Central memory CD8-positive, alpha-beta T cell (primary cell): Measurements from ENCODE around the gene KCND2.
A peak's percentile ranks its signal among the peaks of the same experiment; 100 is the strongest.
"Not testable (repeated sequence)": the region's sequence is repeated elsewhere in the genome, so short reads cannot be mapped to it uniquely, and the experiment has no call there.

Experiments
- ATAC-seq: fragments of 150-1000 bp; cut with Tn5 transposase; replicated peaks from 2 replicates; pipeline ENCODE4 v1.10.0; 2022; ENCODE audit warnings: mild to moderate bottlenecking, moderate FRiP score, moderate number of reproducible peaks; ENCODE audit not compliant: poor library complexity, severe bottlenecking; ENCODE audit errors: extremely low read depth
- DNase-seq, 2 donors: peaks; one replicate each; pipeline ENCODE4 v3.0.0; 2021; ENCODE audit warnings: low spot score in 2 of 2
- H3K27ac Mint-ChIP-seq: one replicate; pipeline ENCODE4 v1.8.0; 2022; ENCODE audit warnings: low read depth, mild to moderate bottlenecking, moderate library complexity, mixed read lengths
- H3K27me3 Mint-ChIP-seq: one replicate; pipeline ENCODE4 v1.8.0; 2022; ENCODE audit warnings: mixed read lengths
- H3K36me3 Mint-ChIP-seq: one replicate; pipeline ENCODE4 v1.8.0; 2022; ENCODE audit warnings: mild to moderate bottlenecking, moderate library complexity, mixed read lengths; ENCODE audit not compliant: insufficient read depth
- H3K4me1 Mint-ChIP-seq: one replicate; pipeline ENCODE4 v1.8.0; 2022; ENCODE audit warnings: mixed read lengths
- H3K4me3 Mint-ChIP-seq: one replicate; pipeline ENCODE4 v1.8.0; 2022; ENCODE audit warnings: mild to moderate bottlenecking, moderate library complexity, mixed read lengths
- H3K9me3 Mint-ChIP-seq: one replicate; pipeline ENCODE4 v1.8.0; 2022; ENCODE audit warnings: mixed read lengths

Gene KCND2

DNA sequence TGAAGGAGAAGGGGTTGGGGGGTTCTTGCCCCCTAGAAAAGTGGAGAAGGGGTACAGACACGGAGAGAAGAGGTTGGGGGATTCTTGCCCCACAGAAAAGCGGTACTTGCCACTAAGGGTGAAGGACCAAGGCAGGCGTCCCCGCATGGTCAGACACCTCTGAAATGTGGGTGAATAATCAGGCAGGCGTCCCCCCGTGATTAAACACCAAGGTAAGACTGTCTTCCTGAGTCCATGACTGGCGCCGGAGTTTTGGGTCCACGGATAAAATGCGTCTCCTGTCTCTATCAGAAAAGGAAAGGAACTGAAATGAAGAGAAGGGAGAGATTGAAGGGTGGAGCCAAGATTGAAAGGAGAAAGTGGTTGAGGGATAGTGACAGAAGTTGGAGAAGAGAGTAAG is 508.9 kb downstream of the KCND2 start:
- peaks cover 12% of the 10 kb centered on the region for H3K27me3 Mint-ChIP-seq
- not testable (repeated sequence) for H3K4me3 Mint-ChIP-seq, H3K4me1 Mint-ChIP-seq, H3K36me3 Mint-ChIP-seq, ATAC-seq, H3K27ac Mint-ChIP-seq, H3K9me3 Mint-ChIP-seq, DNase-seq

DNA sequence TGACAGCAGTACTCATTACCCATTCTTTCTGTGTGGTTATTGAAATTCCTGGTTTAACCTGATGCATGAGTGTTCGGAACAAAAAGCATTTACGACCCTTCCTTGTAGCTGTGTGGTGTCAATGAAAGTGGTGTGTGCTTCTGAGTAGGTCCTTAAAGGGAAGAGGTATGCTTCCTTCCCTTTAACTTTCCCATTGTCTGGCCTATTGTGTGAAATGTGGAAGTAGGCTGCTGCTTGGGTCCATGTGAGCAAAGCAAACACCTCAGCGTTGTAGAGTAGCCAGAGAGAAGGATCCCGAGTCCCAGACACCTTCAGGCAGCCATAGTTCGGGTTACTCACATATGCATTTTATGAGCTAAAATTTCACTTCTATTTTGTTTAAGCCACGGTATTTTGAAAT is 510.3 kb downstream of the KCND2 start:
- ATAC-seq (no peak), DNase-seq (no peak)
- Mint-ChIP-seq H3K9me3 (no peaks in the 10 kb centered on the region), H3K27ac (no peak overlapping the region), H3K4me1 (no peaks in the 10 kb centered on the region), H3K27me3 (peaks cover 12% of the 10 kb centered on the region), H3K4me3 (no peak overlapping the region), H3K36me3 (no peaks in the 10 kb centered on the region)

DNA sequence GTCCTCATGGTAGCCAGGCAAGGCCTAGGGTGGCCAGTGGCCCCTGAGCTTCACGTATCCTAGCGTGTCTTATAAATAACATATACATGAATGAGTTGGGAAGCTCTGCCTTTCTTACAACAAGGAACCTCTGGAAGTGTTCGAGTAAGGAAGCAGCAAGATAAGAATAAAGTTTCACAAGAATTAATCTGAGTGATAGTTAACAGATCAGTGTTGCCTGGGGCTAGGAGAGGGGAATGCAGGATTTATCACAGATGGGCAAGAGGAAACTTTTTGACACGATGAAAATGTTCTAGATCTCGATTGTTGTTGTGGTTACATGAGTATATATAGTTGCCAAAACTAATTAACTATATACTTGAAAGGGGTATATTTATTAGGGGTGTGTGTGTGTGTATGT is 510.7 kb downstream of the KCND2 start:
- peaks cover 12% of the 10 kb centered on the region for H3K27me3 Mint-ChIP-seq
- H3K27ac Mint-ChIP-seq: no peak overlapping the region
- no peak for DNase-seq
- H3K4me3 Mint-ChIP-seq: no peak overlapping the region
- no peaks in the 10 kb centered on the region for H3K36me3 Mint-ChIP-seq
- H3K9me3 Mint-ChIP-seq: no peaks in the 10 kb centered on the region
- H3K4me1 Mint-ChIP-seq: no peaks in the 10 kb centered on the region
- ATAC-seq: no peak

DNA sequence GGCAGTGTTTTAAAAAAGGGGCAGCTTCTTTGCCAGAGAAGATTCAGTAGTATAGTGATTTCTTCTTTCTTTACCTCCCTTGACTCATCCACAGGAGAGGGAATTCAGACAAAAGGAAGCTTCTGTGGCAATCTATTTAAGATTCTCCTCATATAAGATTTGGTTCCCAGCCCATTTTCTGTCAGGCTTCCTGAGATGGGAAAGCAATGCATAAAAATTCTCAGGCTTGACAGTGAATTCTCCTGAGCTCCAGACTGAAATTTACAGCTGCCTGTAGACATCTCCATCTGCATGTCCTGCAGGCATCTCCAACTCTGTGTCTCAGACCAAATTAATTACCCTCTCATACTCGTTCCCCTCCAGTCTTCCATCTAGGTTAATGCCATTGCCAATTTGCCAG is 512.1 kb downstream of the KCND2 start:
- Mint-ChIP-seq H3K36me3 (no peaks in the 10 kb centered on the region), H3K27me3 (peaks cover 19% of the 10 kb centered on the region), H3K27ac (no peak overlapping the region), H3K4me3 (no peak overlapping the region), H3K4me1 (no peaks in the 10 kb centered on the region), H3K9me3 (no peaks in the 10 kb centered on the region)
- DNase-seq (no peak), ATAC-seq (no peak)

DNA sequence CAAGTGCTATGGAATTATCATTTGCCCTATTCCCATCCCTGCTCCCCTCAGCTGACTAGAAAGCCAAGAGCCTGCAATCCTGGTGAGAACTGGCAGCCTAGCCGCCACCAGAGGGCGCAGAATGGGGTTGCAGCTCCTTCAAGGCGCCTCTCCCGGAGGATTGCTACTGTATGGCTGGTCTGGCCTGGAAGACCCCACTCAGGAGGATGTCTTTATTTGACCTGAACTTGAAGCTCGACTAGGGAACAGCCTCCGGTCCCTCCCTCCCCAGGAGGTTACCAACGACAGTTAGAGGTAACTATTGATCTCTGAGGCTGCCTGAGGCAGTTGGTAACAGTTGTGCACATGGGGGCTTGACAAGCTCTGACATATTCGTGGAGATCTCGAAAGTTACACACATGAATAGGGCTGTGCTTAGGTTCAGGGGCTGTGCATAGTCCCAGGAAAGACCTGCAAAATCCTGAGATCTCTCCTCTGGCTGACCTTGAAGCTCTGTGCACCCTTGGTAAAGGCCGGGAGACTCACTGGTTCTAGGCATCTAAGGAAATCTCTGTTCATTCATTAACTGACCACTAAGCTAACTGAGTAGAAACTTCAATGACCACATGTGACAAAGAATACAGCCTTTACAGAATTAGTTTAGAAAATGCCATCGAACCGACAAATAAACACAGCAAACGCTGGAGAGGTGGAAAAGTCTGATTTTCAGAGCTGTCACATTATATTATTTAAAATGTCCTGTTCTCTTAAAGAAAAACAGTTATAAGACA is 519.3 kb downstream of the KCND2 start:
- Mint-ChIP-seq H3K9me3 (no peaks in the 10 kb centered on the region), H3K27ac (no peak overlapping the region), H3K27me3 (peaks cover 12% of the 10 kb centered on the region), H3K4me1 (no peaks in the 10 kb centered on the region), H3K36me3 (peaks cover 2% of the 10 kb centered on the region), H3K4me3 (no peak overlapping the region)
- no peak for ATAC-seq
- peak; percentile 15 to 18 for DNase-seq

DNA sequence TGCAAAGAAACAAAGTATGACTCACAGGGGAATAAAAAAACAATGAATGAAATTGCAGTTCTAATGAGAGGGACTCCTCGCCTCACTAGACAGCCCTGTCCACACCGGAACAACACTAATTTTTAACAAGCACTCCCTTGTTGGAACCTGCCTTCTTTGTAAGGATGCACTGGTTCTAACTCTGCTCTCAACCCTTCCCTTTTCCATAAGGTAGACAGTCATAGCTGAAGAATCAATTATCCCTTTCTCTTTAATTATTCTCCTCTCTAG is 519.8 kb downstream of the KCND2 start:
- no peak for ATAC-seq
- peaks cover 2% of the 10 kb centered on the region for H3K36me3 Mint-ChIP-seq
- peaks cover 12% of the 10 kb centered on the region for H3K27me3 Mint-ChIP-seq
- no peak for DNase-seq
- no peaks in the 10 kb centered on the region for H3K9me3 Mint-ChIP-seq
- no peak overlapping the region for H3K4me3 Mint-ChIP-seq
- no peak overlapping the region for H3K27ac Mint-ChIP-seq
- no peaks in the 10 kb centered on the region for H3K4me1 Mint-ChIP-seq

DNA sequence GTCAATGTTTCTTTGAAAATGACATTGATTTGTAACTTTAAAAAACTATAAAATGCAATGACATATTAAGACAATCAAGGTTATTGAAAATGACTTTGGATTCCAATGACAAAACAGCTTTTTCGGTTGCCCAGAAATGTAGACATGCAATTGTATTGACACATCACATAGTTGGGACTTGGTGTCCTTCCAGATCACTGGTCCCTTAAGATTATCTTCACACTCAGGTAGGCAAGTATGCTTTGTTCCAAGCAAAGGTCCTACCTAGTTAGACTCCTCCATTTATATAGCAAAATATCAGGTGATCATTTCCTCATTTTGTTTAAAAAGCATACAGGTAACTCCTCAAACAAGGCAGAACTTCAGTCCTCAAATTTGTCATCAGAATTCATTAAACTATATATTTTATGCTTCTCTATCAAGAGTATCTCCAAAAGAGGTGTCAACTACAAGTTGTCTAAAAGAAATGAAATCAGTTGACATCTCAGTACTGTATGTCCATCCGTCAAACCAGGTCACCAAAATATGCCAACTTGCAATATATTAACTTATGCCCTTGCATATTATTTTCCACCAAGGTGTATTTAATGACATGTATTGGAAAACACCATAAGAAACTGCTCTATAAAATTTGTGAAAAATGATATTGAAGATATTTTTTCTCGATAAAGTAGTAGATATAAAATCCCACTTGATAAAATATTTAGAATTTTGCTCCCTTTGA is 520.4 kb downstream of the KCND2 start:
- no peak for DNase-seq
- Mint-ChIP-seq H3K27ac (no peak overlapping the region), H3K36me3 (peaks cover 2% of the 10 kb centered on the region), H3K9me3 (no peaks in the 10 kb centered on the region), H3K27me3 (peaks cover 12% of the 10 kb centered on the region), H3K4me1 (no peaks in the 10 kb centered on the region), H3K4me3 (no peak overlapping the region)
- no peak for ATAC-seq

DNA sequence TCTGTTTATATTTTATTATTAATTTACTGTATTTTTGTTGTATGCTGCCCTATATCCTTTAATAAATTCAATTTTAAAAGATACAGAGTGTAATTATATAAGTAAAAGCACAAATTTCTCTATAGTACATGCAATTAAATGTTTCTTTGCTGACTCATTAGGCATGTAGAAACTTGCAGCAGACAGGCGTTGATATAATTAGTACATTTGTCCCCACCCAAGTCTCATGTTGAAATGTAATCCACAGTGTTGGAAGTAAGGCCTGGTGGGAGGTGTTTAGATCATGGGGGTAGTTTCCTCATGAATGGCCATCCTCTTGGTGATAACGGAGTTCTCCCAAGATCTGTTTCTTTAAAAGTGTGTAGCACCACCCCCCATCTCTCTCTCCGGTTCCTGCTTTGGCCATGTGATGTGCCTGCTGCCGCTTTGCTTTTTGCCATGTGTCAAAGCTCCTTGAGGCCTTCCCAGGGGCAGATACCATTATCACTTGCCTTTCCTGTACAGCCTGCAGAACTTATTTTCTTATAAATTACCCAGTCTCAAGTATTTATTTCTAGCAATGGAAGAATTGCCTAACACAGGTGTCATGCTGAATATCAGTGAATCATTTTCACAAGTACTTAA is 521.2 kb downstream of the KCND2 start:
- Mint-ChIP-seq H3K4me3 (no peak overlapping the region), H3K27me3 (peaks cover 12% of the 10 kb centered on the region), H3K36me3 (peaks cover 2% of the 10 kb centered on the region), H3K9me3 (no peaks in the 10 kb centered on the region), H3K27ac (no peak overlapping the region), H3K4me1 (no peaks in the 10 kb centered on the region)
- DNase-seq (no peak), ATAC-seq (no peak)

DNA sequence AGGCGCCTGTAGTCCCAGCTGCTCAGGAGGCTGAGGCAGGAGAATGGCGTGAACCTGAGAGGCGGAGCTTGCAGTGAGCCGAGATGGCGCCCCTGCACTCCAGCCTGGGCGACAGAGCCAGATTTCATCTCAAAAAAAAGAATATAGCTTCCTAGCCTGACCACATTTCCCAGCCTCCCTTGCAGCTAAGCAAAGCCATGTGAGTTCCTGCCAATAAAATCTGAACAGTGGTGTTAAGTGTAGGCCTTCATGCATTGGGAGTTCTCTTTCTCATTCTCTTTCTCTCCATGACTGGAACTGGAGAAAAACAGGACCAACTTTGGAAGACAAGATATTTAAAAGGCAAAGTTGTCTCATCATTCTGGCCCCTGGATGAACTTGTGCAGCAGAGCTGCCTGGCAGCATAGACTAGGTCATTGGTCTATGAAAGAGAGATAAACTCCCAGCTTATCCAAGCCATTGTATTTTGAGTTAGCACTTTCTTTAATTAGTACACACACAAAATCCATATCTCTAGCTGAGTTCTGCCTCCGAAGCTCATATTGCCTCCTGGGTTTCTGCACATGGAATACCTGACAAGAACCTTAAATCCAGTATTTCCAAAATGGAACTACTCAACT is 524.2 kb downstream of the KCND2 start:
- H3K9me3 Mint-ChIP-seq: no peaks in the 10 kb centered on the region
- ATAC-seq (no peak), DNase-seq (no peak)
- no peaks in the 10 kb centered on the region for H3K4me1 Mint-ChIP-seq
- H3K36me3 Mint-ChIP-seq: peaks cover 2% of the 10 kb centered on the region
- no peak overlapping the region for H3K4me3 Mint-ChIP-seq
- H3K27ac Mint-ChIP-seq: no peak overlapping the region
- H3K27me3 Mint-ChIP-seq: no peaks in the 10 kb centered on the region

DNA sequence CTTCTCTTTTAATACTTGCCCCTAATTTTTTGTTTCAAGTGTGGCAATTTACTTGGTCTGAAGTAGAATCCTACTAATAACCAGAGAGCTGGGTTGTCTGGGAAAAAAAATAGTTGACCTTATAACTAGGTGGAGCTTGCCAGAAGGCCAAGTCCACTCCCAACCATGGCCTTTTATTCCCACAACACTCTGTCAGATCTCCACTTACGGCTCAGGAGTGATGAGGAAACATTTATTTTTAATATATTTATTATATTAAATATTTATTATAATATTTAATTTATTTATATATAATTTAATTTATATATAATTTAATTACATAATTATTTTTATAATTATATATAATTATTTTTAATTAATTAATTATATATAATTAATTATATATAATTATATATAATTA is 526.2 kb downstream of the KCND2 start:
- Mint-ChIP-seq H3K27me3 (no peaks in the 10 kb centered on the region), H3K27ac (no peak overlapping the region), H3K36me3 (no peaks in the 10 kb centered on the region), H3K4me3 (no peak overlapping the region), H3K9me3 (no peaks in the 10 kb centered on the region), H3K4me1 (no peaks in the 10 kb centered on the region)
- no peak for DNase-seq
- ATAC-seq: no peak
